Nephron (organoid): ENCODE measurements around the gene SLC25A45.

Experiments
- H3K27ac Mint-ChIP-seq, 3 experiments: 2 replicates each; pipeline ENCODE4 v1.8.0; 2020; ENCODE audit warnings: mixed read lengths in 3 of 3, mild to moderate bottlenecking in 2 of 3, moderate library complexity in 1 of 3
- H3K27me3 Mint-ChIP-seq: 2 replicates; pipeline ENCODE4 v1.8.0; 2021; ENCODE audit warnings: low read depth, mild to moderate bottlenecking, moderate library complexity, mixed read lengths
- H3K36me3 Mint-ChIP-seq: 2 replicates; pipeline ENCODE4 v1.8.0; 2020; ENCODE audit warnings: low read depth, mixed read lengths
- H3K4me1 Mint-ChIP-seq: 2 replicates; pipeline ENCODE4 v1.8.0; 2020; ENCODE audit warnings: mixed read lengths
- H3K4me3 Mint-ChIP-seq, 3 experiments: 2 replicates each; pipeline ENCODE4 v1.8.0; 2020; ENCODE audit warnings: mild to moderate bottlenecking in 3 of 3, mixed read lengths in 3 of 3, moderate library complexity in 2 of 3
- H3K9me3 Mint-ChIP-seq: 2 replicates; pipeline ENCODE4 v1.8.0; 2020; ENCODE audit warnings: mixed read lengths
- CTCF ChIP-seq, 3 experiments: fragments of 200-600 bp; sonication (generic); IDR thresholded peaks; one replicate each; pipeline ENCODE4 v1.5.0; 2021; ENCODE audit warnings: antibody characterized with exemption in 3 of 3; ENCODE audit not compliant: unreplicated experiment in 3 of 3

Gene SLC25A45

GRCh38 chr11:65418681-65419459 is 36.4 kb upstream of the SLC25A45 start:
- no peak for TF ChIP-seq CTCF (IDR thresholded peaks at IDR 0.05; ENCODE audit: unreplicated experiment in 3 of 3)
- Mint-ChIP-seq H3K4me3 (peak overlapping the region; percentile 74 to 83 (median 76)), H3K4me1 (peaks cover 79% of the 10 kb centered on the region), H3K27me3 (no peaks in the 10 kb centered on the region), H3K36me3 (no peaks in the 10 kb centered on the region), H3K27ac (peak overlapping the region; percentile 99 to 100 (median 99)), H3K9me3 (no peaks in the 10 kb centered on the region)

GRCh38 chr11:65418431-65418680 is 35.9 kb upstream of the SLC25A45 start:
- Mint-ChIP-seq H3K27ac (peak overlapping the region; percentile 99 to 100 (median 99)), H3K9me3 (no peaks in the 10 kb centered on the region), H3K36me3 (no peaks in the 10 kb centered on the region), H3K27me3 (no peaks in the 10 kb centered on the region), H3K4me3 (peak overlapping the region; percentile 74 to 83 (median 76)), H3K4me1 (peaks cover 75% of the 10 kb centered on the region)
- TF ChIP-seq CTCF (IDR thresholded peaks at IDR 0.05; ENCODE audit: unreplicated experiment in 3 of 3), result no peak

- Mint-ChIP-seq H3K27me3 (no peaks in the 10 kb centered on the region), H3K4me3 (peak overlapping the region; percentile 74 to 83 (median 76)), H3K36me3 (no peaks in the 10 kb centered on the region), H3K4me1 (peaks cover 74% of the 10 kb centered on the region), H3K27ac (peak overlapping the region; percentile 99 to 100 (median 99)), H3K9me3 (no peaks in the 10 kb centered on the region)
- TF ChIP-seq CTCF (IDR thresholded peaks at IDR 0.05; ENCODE audit: unreplicated experiment in 3 of 3), result no peak
Measured at GRCh38 chr11:65417702-65418430, 35.4 kb upstream of the SLC25A45 start.

- peak overlapping the region; percentile 74 to 83 (median 76) for H3K4me3 Mint-ChIP-seq
- H3K27me3 Mint-ChIP-seq, result no peaks in the 10 kb centered on the region
- peaks cover 69% of the 10 kb centered on the region for H3K4me1 Mint-ChIP-seq
- peak overlapping the region; percentile 99 to 100 (median 99) for H3K27ac Mint-ChIP-seq
- no peak for TF ChIP-seq CTCF (IDR thresholded peaks at IDR 0.05; ENCODE audit: unreplicated experiment in 3 of 3)
- no peaks in the 10 kb centered on the region for H3K36me3 Mint-ChIP-seq
- no peaks in the 10 kb centered on the region for H3K9me3 Mint-ChIP-seq
Measured at GRCh38 chr11:65416841-65417701, 34.6 kb upstream of the SLC25A45 start.

- H3K4me3 Mint-ChIP-seq, result peak overlapping the region; percentile 74 to 83 (median 76)
- H3K36me3 Mint-ChIP-seq, result no peaks in the 10 kb centered on the region
- TF ChIP-seq CTCF (IDR thresholded peaks at IDR 0.05; ENCODE audit: unreplicated experiment in 3 of 3), result peak; percentile 93 to 99 (median 96)
- H3K9me3 Mint-ChIP-seq, result no peaks in the 10 kb centered on the region
- no peaks in the 10 kb centered on the region for H3K27me3 Mint-ChIP-seq
- peak overlapping the region; percentile 99 to 100 (median 99) for H3K27ac Mint-ChIP-seq
- H3K4me1 Mint-ChIP-seq, result peaks cover 63% of the 10 kb centered on the region
Measured at GRCh38 chr11:65416341-65416824, 33.9 kb upstream of the SLC25A45 start.
